ENCODE results near the gene CCL2. TPM values are rescaled to one million over a fixed set of nuclear protein-coding genes. Genes with fewer than 3 reads are reported as not detected.

Gene CCL2
- total RNA-seq, 1 donor: 99.3 TPM

DNA sequence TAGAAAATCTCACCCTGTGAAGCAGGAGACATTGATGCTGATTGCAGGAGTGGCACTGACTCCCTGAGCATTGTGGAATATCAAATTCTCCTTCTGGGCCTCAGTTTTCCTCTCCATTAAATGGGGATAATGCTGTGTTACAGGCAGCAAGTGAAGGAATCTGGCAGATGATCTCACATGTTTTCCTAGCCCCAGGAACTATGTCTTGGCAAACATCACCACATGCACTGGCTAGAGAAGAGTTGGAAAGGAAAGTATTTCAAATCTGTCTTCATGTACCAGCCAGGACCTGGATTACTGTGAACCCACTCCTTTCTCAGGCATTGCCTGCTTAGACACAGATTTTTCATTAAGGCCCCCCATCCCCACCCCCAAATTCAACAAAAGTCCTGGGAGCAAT, 50.5 kb downstream of the CCL2 start:
- TF ChIP-seq CTCF (IDR thresholded peaks at IDR 0.05; ENCODE audit: insufficient read depth, low read depth, low read length): no peak
- no peak for DNase-seq (ENCODE audit: low read depth)
- no peak overlapping the region for H3K4me3 ChIP-seq (ENCODE audit: low read depth, low read length)

GRCh38 chr17:34306466-34306865, 51.4 kb downstream of the CCL2 start:
- peak; percentile 43 for TF ChIP-seq CTCF (IDR thresholded peaks at IDR 0.05; ENCODE audit: insufficient read depth, low read depth, low read length)
- H3K4me3 ChIP-seq (ENCODE audit: low read depth, low read length): no peak overlapping the region
- DNase-seq (ENCODE audit: low read depth): peak; percentile 57

Other genes starting within 250 kb of the CCL2 start
- gene CCL7, start 14.9 kb downstream of the CCL2 start, total RNA-seq: 0.43 TPM in 1 of 2 replicates, not detected in the other
- gene CCL11, start 30.5 kb downstream of the CCL2 start, total RNA-seq: not detected in 2 replicates
- gene CCL8, start 64.2 kb downstream of the CCL2 start, total RNA-seq: not detected in 2 replicates
- gene CCL13, start 101.2 kb downstream of the CCL2 start, total RNA-seq: not detected in 2 replicates
- gene CCL1, start 107.9 kb downstream of the CCL2 start, total RNA-seq: not detected in 2 replicates